Panc1 (cell line): ENCODE measurements around the gene TTC39B. TPM values are rescaled to one million over a fixed set of nuclear protein-coding genes. Genes with fewer than 3 reads are reported as not detected.

Experiments used
- ATAC-seq: fragments of 200-7000 bp; cut with Tn5 transposase; 2 replicates; pipeline ENCODE4 v1.9.1; 2020; ENCODE audit warnings: mild to moderate bottlenecking, moderate library complexity
- BruUV-seq: library from RNA; stranded (reverse); fragments of 400-500 nt; replicated peaks from 2 replicates; lab custom pipeline; 2021; lab: Mats Ljungman, UMichigan
- CTCF ChIA-PET: fragments of 300-600 bp; sonication (Branson Sonifier 250); formaldehyde crosslinking; loops from one replicate; lab custom pipeline; 2022; ENCODE audit warnings: antibody characterized with exemption; lab: Charles Lee
- POLR2A ChIA-PET: fragments of 300-600 bp; sonication (Branson Sonifier 250); formaldehyde crosslinking; loops from one replicate; lab custom pipeline; 2022; ENCODE audit warnings: antibody characterized with exemption; lab: Charles Lee
- DNase-seq: peaks from one replicate; pipeline ENCODE4 v3.0.0-alpha.2; 2010; ENCODE audit warnings: low read depth, low spot score
- H3K27ac ChIP-seq: 2 replicates; pipeline ENCODE4 v1.5.1; 2011; ENCODE audit warnings: mild to moderate bottlenecking, low read length, inconsistent platforms
- H3K27me3 ChIP-seq: fragments of 200-500 bp; sonication (Bioruptor generic); 2 replicates; pipeline ENCODE4 v1.6.0; 2014; ENCODE audit warnings: low read length, inconsistent platforms; ENCODE audit not compliant: control insufficient read depth, insufficient read depth
- H3K36me3 ChIP-seq: fragments of 200-500 bp; sonication (Bioruptor generic); 2 replicates; pipeline ENCODE4 v1.5.1; 2014; ENCODE audit warnings: inconsistent platforms, mild to moderate bottlenecking, low read length, moderate library complexity; ENCODE audit not compliant: control insufficient read depth, insufficient read depth
- H3K4me1 ChIP-seq: 2 replicates; pipeline ENCODE4 v1.5.1; 2011; ENCODE audit warnings: inconsistent platforms, mild to moderate bottlenecking, low read length, moderate library complexity; ENCODE audit not compliant: control insufficient read depth, insufficient read depth
- H3K4me3 ChIP-seq, 2 experiments: 2 replicates each; pipeline ENCODE4 v1.5.1; 2011 to 2012; ENCODE audit warnings: low read depth in 2 of 2, low read length in 2 of 2, mild to moderate bottlenecking in 2 of 2, inconsistent platforms in 1 of 2, moderate library complexity in 1 of 2
- H3K9me3 ChIP-seq: fragments of 200-500 bp; sonication (Bioruptor generic); 2 replicates; pipeline ENCODE4 v1.5.1; 2014; ENCODE audit warnings: low read depth, mild to moderate bottlenecking, inconsistent platforms, low read length, moderate library complexity; ENCODE audit not compliant: control insufficient read depth, insufficient read depth
- CTCF ChIP-seq: fragments of 450-650 bp; IDR thresholded peaks from 2 replicates; pipeline ENCODE4 v1.5.1; 2017; ENCODE audit warnings: mild to moderate bottlenecking
- POLR2AphosphoS5 ChIP-seq: IDR thresholded peaks from 2 replicates; pipeline ENCODE4 v1.6.1; 2012; ENCODE audit warnings: mild to moderate bottlenecking, low read depth, low read length, moderate library complexity
- REST ChIP-seq, 2 experiments: IDR thresholded peaks; 2 replicates each; pipeline ENCODE4 v1.6.1; 2011 to 2012; ENCODE audit warnings: low read depth in 2 of 2, control low read depth in 1 of 2, low read length in 1 of 2, mild to moderate bottlenecking in 1 of 2, moderate library complexity in 1 of 2; ENCODE audit not compliant: insufficient read depth in 1 of 2
- SIN3A ChIP-seq: IDR thresholded peaks from 2 replicates; pipeline ENCODE4 v1.6.1; 2012; ENCODE audit warnings: low read depth, mild to moderate bottlenecking, low read length, moderate library complexity, borderline replicate concordance; ENCODE audit not compliant: insufficient read depth
- TCF7L2 ChIP-seq: IDR thresholded peaks from 2 replicates; pipeline ENCODE4 v1.6.1; 2011; ENCODE audit warnings: mild to moderate bottlenecking, low read depth, low read length, inconsistent platforms
- in situ Hi-C: cut with HindIII; loops from 2 replicates; pipeline ENCODE4 v1.10.0; 2016; ENCODE audit warnings: low sequenced_read_pairs, low pct_unique_long_range_greater_than_20kb
- intact Hi-C: fragments of 100-400 bp; cut with micrococcal nuclease; formaldehyde crosslinking; loops from one replicate; pipeline ENCODE4 v1.10.0; 2022; ENCODE audit not compliant: unreplicated experiment
- total RNA-seq: library from RNA; stranded (reverse); gene quantifications from one replicate; pipeline ENCODE4 v1.2.1, GENCODE V29; 2021; ENCODE audit not compliant: unreplicated experiment

Gene TTC39B
- total RNA-seq, 1 experiment from 2014 or later = 1.6 TPM

- in situ Hi-C loops (no loop called here), intact Hi-C loops (no loop called here)
- ATAC-seq (no peak), DNase-seq (no peak)
- POLR2A ChIA-PET = no interaction called here
- Histone ChIP-seq H3K36me3 (no peaks in the 10 kb centered on the region), H3K9me3 (no peaks in the 10 kb centered on the region), H3K4me1 (no peaks in the 10 kb centered on the region), H3K4me3 (no peak overlapping the region), H3K27me3 (no peaks in the 10 kb centered on the region), H3K27ac (no peak overlapping the region)
- TF ChIP-seq SIN3A (no peak), CTCF (no peak), REST (IDR thresholded peaks at IDR 0.05; ENCODE audit: insufficient read depth in 1 of 2, low read depth in 2 of 2, low read length in 1 of 2) (no peak), TCF7L2 (no peak)
- BruUV-seq = no TSS peak
- CTCF ChIA-PET = no interaction called here
These were observed 85.3 kb downstream of the TTC39B start for GRCh38 chr9:15221746-15222145.

GRCh38 chr9:15220658-15221318, 86.2 kb downstream of the TTC39B start:
- no peak overlapping the region for H3K27ac ChIP-seq
- no TSS peak for BruUV-seq
- POLR2A ChIA-PET = no interaction called here
- H3K4me3 ChIP-seq = no peak overlapping the region
- no peaks in the 10 kb centered on the region for H3K27me3 ChIP-seq
- no peak for ATAC-seq
- in situ Hi-C loops = no loop called here
- no peaks in the 10 kb centered on the region for H3K36me3 ChIP-seq
- no peaks in the 10 kb centered on the region for H3K4me1 ChIP-seq
- no peaks in the 10 kb centered on the region for H3K9me3 ChIP-seq
- CTCF ChIA-PET = no interaction called here
- intact Hi-C loops = no loop called here
- TF ChIP-seq REST (IDR thresholded peaks at IDR 0.05; ENCODE audit: insufficient read depth in 1 of 2, low read depth in 2 of 2, low read length in 1 of 2) (no peak), POLR2AphosphoS5 (no peak), TCF7L2 (no peak), SIN3A (no peak)
- DNase-seq = no peak
